Ishikawa (cell line): ENCODE results near the gene FAXDC2.
A peak's percentile ranks its signal among the peaks of the same experiment; 100 is the strongest.

Source experiments
- CEBPB ChIP-seq: IDR thresholded peaks from 2 replicates; pipeline ENCODE4 v1.6.1; 2012
- CREB1 ChIP-seq: IDR thresholded peaks from 2 replicates; pipeline ENCODE4 v1.6.1; 2012; ENCODE audit warnings: low read depth
- EGR1 ChIP-seq: IDR thresholded peaks from 2 replicates; pipeline ENCODE4 v1.6.1; 2012
- EP300 ChIP-seq: IDR thresholded peaks from 2 replicates; pipeline ENCODE4 v1.6.1; 2012; ENCODE audit warnings: borderline replicate concordance
- FOXM1 ChIP-seq: IDR thresholded peaks from 2 replicates; pipeline ENCODE4 v1.6.1; 2012; ENCODE audit warnings: low read depth, borderline replicate concordance
- MAX ChIP-seq: IDR thresholded peaks from 2 replicates; pipeline ENCODE4 v1.6.1; 2012
- NFIC ChIP-seq: IDR thresholded peaks from 2 replicates; pipeline ENCODE4 v1.6.1; 2012
- RAD21 ChIP-seq: IDR thresholded peaks from 2 replicates; pipeline ENCODE4 v1.6.1; 2012; ENCODE audit warnings: low read depth
- REST ChIP-seq: IDR thresholded peaks from 2 replicates; pipeline ENCODE4 v1.6.1; 2012; ENCODE audit warnings: low read depth, mild to moderate bottlenecking
- TAF1 ChIP-seq: IDR thresholded peaks from 2 replicates; pipeline ENCODE4 v1.6.1; 2012; ENCODE audit warnings: low read depth, mild to moderate bottlenecking
- TCF12 ChIP-seq: IDR thresholded peaks from 2 replicates; pipeline ENCODE4 v1.6.1; 2012; ENCODE audit warnings: low read depth
- TEAD4 ChIP-seq: IDR thresholded peaks from 2 replicates; pipeline ENCODE4 v1.6.1; 2012
- USF1 ChIP-seq: IDR thresholded peaks from 2 replicates; pipeline ENCODE4 v1.6.1; 2012
- YY1 ChIP-seq: IDR thresholded peaks from 2 replicates; pipeline ENCODE4 v1.6.1; 2012; ENCODE audit warnings: low read depth
- ZBTB7A ChIP-seq: IDR thresholded peaks from 2 replicates; pipeline ENCODE4 v1.6.1; 2012; ENCODE audit warnings: low read depth

Gene FAXDC2

GRCh38 chr5:154850255-154851062 lies at the start of gene FAXDC2:
Gene FAXDC2 (minus strand): TSS chr5:154850603. CDS start chr5:154838178, 12,425 bp downstream.
- TF ChIP-seq USF1: peak; percentile 95
- peak; percentile 47; the same call in 1 of the 2 replicates for TF ChIP-seq MAX
- no peak for TF ChIP-seq CREB1
- TF ChIP-seq EGR1: 0 out of 2 replicates have a peak, but pooled peaks have one; percentile 33
- TF ChIP-seq TAF1: peak; percentile 33; the same call in 1 of the 2 replicates

GRCh38 chr5:154900066-154900465 lies 49.7 kb upstream of the FAXDC2 start:
- TF ChIP-seq TCF12 (no peak), YY1 (no peak), RAD21 (no peak), MAX (no peak), USF1 (no peak), EGR1 (no peak), NFIC (no peak), CEBPB (no peak), TAF1 (no peak), REST (no peak), ZBTB7A (no peak), CREB1 (no peak), FOXM1 (no peak), EP300 (no peak), TEAD4 (no peak)

GRCh38 chr5:154899151-154899816 lies 48.9 kb upstream of the FAXDC2 start:
- TF ChIP-seq ZBTB7A (no peak), CEBPB (no peak), YY1 (no peak), EGR1 (no peak), USF1 (no peak), MAX (no peak), EP300 (no peak), TCF12 (no peak), FOXM1 (no peak), TEAD4 (no peak), RAD21 (no peak), TAF1 (no peak), NFIC (no peak), CREB1 (no peak), REST (no peak)

GRCh38 chr5:154898210-154898609 lies 47.8 kb upstream of the FAXDC2 start:
- TF ChIP-seq MAX (no peak), RAD21 (no peak), REST (no peak), TCF12 (no peak), CEBPB (no peak), NFIC (no peak), CREB1 (no peak)
